Epithelial cell of esophagus (primary cell): ENCODE data around the gene ZNF358.
A peak's percentile ranks its signal among the peaks of the same experiment; 100 is the strongest.

Source experiments
- DNase-seq: peaks from one replicate; pipeline ENCODE4 v3.0.0; 2010; ENCODE audit warnings: low read depth
- H3K4me3 ChIP-seq: 2 replicates; pipeline ENCODE4 v1.5.1; 2011; ENCODE audit warnings: mild to moderate bottlenecking, low read length, control low read depth
- CTCF ChIP-seq: IDR thresholded peaks from 2 replicates; pipeline ENCODE4 v1.5.1; 2011; ENCODE audit warnings: low read depth, mild to moderate bottlenecking, low read length, control low read depth, inconsistent platforms; ENCODE audit not compliant: insufficient read depth; ENCODE audit errors: missing control alignments

Gene ZNF358

GRCh38 chr19:7520131-7521051 is 4.5 kb downstream of the ZNF358 start:
- TF ChIP-seq CTCF: no peak
- no peak for DNase-seq
- no peak overlapping the region for H3K4me3 ChIP-seq

DNA sequence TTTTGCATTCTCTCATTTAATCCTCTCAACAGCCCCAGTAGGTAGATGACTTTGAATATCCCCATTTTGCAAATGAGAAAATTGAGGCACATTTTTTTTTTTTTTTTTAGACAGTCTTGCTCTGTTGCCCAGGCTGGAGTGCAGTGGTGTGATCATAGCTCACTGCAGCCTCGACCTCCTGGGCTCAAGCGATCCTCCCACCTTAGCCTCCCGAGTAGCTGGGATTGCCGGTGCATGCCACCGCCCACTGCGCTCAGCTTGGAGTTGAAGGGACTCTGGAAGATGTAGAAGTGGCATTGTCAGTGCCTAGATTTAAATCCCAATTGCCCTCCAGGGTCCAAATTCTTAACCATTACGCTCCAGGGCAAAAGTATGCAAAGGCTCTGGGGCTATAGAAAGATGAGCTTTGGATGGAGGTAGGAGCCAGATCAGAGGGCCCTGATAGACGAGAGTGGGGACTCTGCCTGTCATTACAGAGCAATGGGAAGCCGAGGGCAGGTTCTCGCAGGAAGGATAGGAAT is 5.7 kb downstream of the ZNF358 start:
- no peak for DNase-seq
- no peak for TF ChIP-seq CTCF
- H3K4me3 ChIP-seq: peak overlapping the region; percentile 66

DNA sequence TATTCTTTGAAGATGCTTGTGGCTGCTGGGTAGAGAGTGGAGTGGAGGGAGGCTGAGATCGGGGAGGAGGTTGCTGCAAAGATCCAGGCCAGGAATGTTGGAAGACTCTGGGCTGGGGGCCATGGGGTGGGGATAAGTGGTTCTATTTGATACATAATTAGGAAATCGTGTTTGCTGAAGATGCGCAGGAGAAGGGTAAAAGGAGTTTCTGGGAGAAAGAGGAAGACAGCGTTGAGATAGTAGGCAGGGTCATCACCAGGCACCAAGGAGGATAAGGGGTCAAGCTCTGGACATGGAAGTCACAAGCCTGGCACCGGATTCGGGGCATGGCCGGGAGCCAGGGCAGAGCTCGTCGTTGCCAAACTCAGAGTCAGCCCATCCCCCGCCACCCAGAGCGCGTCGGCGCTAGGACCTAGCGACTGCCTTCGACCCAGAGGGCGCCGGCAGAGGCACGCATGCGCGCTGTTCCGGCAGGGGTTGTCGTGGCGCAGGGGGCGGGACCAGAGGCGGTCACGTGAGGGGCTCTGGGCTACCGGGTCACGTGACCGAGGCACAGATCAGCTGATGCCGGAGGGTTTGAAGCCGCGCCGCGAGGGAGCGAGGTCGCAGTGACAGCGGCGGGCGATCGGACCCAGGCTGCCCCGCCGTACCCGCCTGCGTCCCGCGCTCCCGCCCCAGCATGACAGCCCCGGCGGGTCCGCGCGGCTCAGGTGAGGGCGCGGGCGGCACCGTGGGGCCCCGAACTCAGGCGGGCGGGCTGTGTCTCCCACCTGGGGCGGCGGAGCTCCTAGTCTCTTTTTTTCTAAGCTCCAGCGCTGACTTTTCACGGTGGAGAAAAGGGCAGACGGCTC is 6.4 kb downstream of the ZNF358 start, which contains the start of gene MCOLN1:
Gene MCOLN1 (plus strand): TSS at position 553 of the 851 bp plus-strand sequence. CDS start 127 bp downstream, at position 680.
- no peak for TF ChIP-seq CTCF

GRCh38 chr19:7522923-7523667 is 7.2 kb downstream of the ZNF358 start:
- peak; percentile 20 for DNase-seq

More for the DNA sequence above, 6.4 kb downstream of the ZNF358 start, which contains the start of gene MCOLN1:
- peak; percentile 97 for DNase-seq
- peak within 1 kb of the TSS; percentile 66 for H3K4me3 ChIP-seq

GRCh38 chr19:7524523-7524922 is 8.6 kb downstream of the ZNF358 start:
- DNase-seq: no peak
- no peak for TF ChIP-seq CTCF
- H3K4me3 ChIP-seq: no peak overlapping the region

More at GRCh38 chr19:7522923-7523667, 7.2 kb downstream of the ZNF358 start:
- H3K4me3 ChIP-seq: peak overlapping the region; percentile 66
- no peak for TF ChIP-seq CTCF
